SU-DHL-6 (cell line): ENCODE results near the gene KLHDC7B.
A peak's percentile ranks its signal among the peaks of the same experiment; 100 is the strongest.

ENCODE experiments used
- H2AFZ ChIP-seq: fragments of 200-600 bp; sonication (generic); 2 replicates; pipeline ENCODE4 v1.6.1; 2014; ENCODE audit warnings: low read depth, mild to moderate bottlenecking, moderate library complexity, mixed read lengths, antibody characterized with exemption, low read length; ENCODE audit not compliant: severe bottlenecking
- H3F3A ChIP-seq: fragments of 200-600 bp; shearing (Covaris generic); 2 replicates; pipeline ENCODE4 v1.6.0; 2016; ENCODE audit warnings: antibody characterized with exemption, mild to moderate bottlenecking; ENCODE audit not compliant: insufficient read depth
- H3K27ac ChIP-seq: fragments of 200-600 bp; sonication (generic); 2 replicates; pipeline ENCODE4 v1.5.1; 2016; ENCODE audit warnings: low read depth, mild to moderate bottlenecking, low read length, moderate library complexity, mixed read lengths
- H3K27me3 ChIP-seq: fragments of 200-600 bp; sonication (generic), shearing (Covaris generic); 2 replicates; pipeline ENCODE4 v1.6.0; 2014; ENCODE audit warnings: mild to moderate bottlenecking, low read length
- H3K36me3 ChIP-seq: fragments of 200-600 bp; sonication (generic); 2 replicates; pipeline ENCODE4 v1.6.1; 2014; ENCODE audit warnings: mild to moderate bottlenecking, low read length, mixed read lengths
- H3K4me2 ChIP-seq: fragments of 300-600, 200-600 bp; shearing (Covaris generic), sonication (generic); 2 replicates; pipeline ENCODE4 v1.6.0; 2014; ENCODE audit warnings: low read length, low read depth, mild to moderate bottlenecking; ENCODE audit not compliant: poor library complexity, severe bottlenecking
- H3K4me3 ChIP-seq: fragments of 200-600 bp; sonication (generic); 2 replicates; pipeline ENCODE4 v1.5.1; 2014; ENCODE audit warnings: antibody characterized with exemption, low read length, mild to moderate bottlenecking, mixed read lengths; ENCODE audit not compliant: insufficient read depth, poor library complexity, severe bottlenecking
- H3K79me2 ChIP-seq: fragments of 200-600 bp; sonication (generic); 2 replicates; pipeline ENCODE4 v1.6.1; 2014; ENCODE audit warnings: mild to moderate bottlenecking, low read length, moderate library complexity; ENCODE audit not compliant: insufficient read depth
- H3K9ac ChIP-seq: fragments of 200-600 bp; sonication (generic); 2 replicates; pipeline ENCODE4 v1.7.0; 2014; ENCODE audit warnings: mild to moderate bottlenecking, low read length
- H3K9me2 ChIP-seq: fragments of 200-600 bp; sonication (generic); replicated peaks from 2 replicates; pipeline ENCODE4 v1.6.1; 2014; ENCODE audit warnings: low read length; ENCODE audit not compliant: insufficient read depth
- H3K9me3 ChIP-seq: fragments of 200-600 bp; sonication (generic); 2 replicates; pipeline ENCODE4 v1.6.1; 2014; ENCODE audit warnings: low read length, mixed read lengths; ENCODE audit not compliant: insufficient read depth
- H4K20me1 ChIP-seq: fragments of 200-600 bp; sonication (generic); 2 replicates; pipeline ENCODE4 v1.6.1; 2014; ENCODE audit warnings: low read depth, mild to moderate bottlenecking, antibody characterized with exemption, low read length, moderate library complexity, mixed read lengths
- CTCF ChIP-seq: fragments of 200-600 bp; sonication (generic); IDR thresholded peaks from one replicate; pipeline ENCODE4 v1.5.1; 2017; ENCODE audit warnings: antibody characterized with exemption, mild to moderate bottlenecking, low read length, moderate library complexity; ENCODE audit not compliant: insufficient read depth, poor library complexity, severe bottlenecking
- EZH2phosphoT487 ChIP-seq: fragments of 200-600 bp; sonication (generic), shearing (Covaris generic); conservative IDR thresholded peaks from 2 replicates; pipeline ENCODE4 v1.6.1; 2018; ENCODE audit warnings: mild to moderate bottlenecking, antibody characterized with exemption, low read length, moderate library complexity, mixed read lengths

Gene KLHDC7B

GRCh38 chr22:50507991-50508884 is 37.5 kb upstream of the KLHDC7B start, which contains the start of gene NCAPH2:
Gene NCAPH2 (plus strand): TSS chr22:50508224. CDS start chr22:50508338, 114 bp downstream.
- H3K4me2 ChIP-seq: peak within 1 kb of the TSS; percentile 96
- H3K36me3 ChIP-seq: peaks cover 8% of the 10 kb centered on the region; the same call in 1 of the 2 replicates
- H3K9ac ChIP-seq: peak within 1 kb of the TSS; percentile 93
- no peaks in the 10 kb centered on the region for H3K27me3 ChIP-seq
- no peaks in the 10 kb centered on the region for H4K20me1 ChIP-seq
- H3K4me3 ChIP-seq: peak within 1 kb of the TSS; percentile 86
- no peaks in the 10 kb centered on the region for H3K9me2 ChIP-seq
- H3K79me2 ChIP-seq: peaks cover 52% of the 10 kb centered on the region
- peak within 1 kb of the TSS; percentile 76 for H2AFZ ChIP-seq
- TF ChIP-seq CTCF (no peak), EZH2phosphoT487 (no peak)
- H3F3A ChIP-seq: peaks cover 9% of the 10 kb centered on the region
- peak within 1 kb of the TSS; percentile 86 for H3K27ac ChIP-seq
- no peaks in the 10 kb centered on the region for H3K9me3 ChIP-seq

GRCh38 chr22:50508897-50509296 is 36.8 kb upstream of the KLHDC7B start:
- peak overlapping the region; percentile 81 for H3K4me3 ChIP-seq
- no peaks in the 10 kb centered on the region for H3K9me3 ChIP-seq
- peak overlapping the region; percentile 76 for H3K9ac ChIP-seq
- H2AFZ ChIP-seq: no peak overlapping the region
- peaks cover 59% of the 10 kb centered on the region for H3K79me2 ChIP-seq
- no peak for TF ChIP-seq EZH2phosphoT487
- TF ChIP-seq CTCF: no peak
- H4K20me1 ChIP-seq: no peaks in the 10 kb centered on the region
- peaks cover 9% of the 10 kb centered on the region for H3F3A ChIP-seq
- no peaks in the 10 kb centered on the region for H3K9me2 ChIP-seq
- peaks cover 8% of the 10 kb centered on the region; the same call in 1 of the 2 replicates for H3K36me3 ChIP-seq
- H3K27me3 ChIP-seq: no peaks in the 10 kb centered on the region
- H3K27ac ChIP-seq: peak overlapping the region; percentile 86
- peak overlapping the region; percentile 96 for H3K4me2 ChIP-seq

- peaks cover 8% of the 10 kb centered on the region; the same call in 1 of the 2 replicates for H3K36me3 ChIP-seq
- no peak overlapping the region for H3K9ac ChIP-seq
- no peaks in the 10 kb centered on the region for H3K9me3 ChIP-seq
- no peak overlapping the region for H2AFZ ChIP-seq
- TF ChIP-seq EZH2phosphoT487: no peak
- no peak for TF ChIP-seq CTCF
- H3K79me2 ChIP-seq: peaks cover 79% of the 10 kb centered on the region
- no peaks in the 10 kb centered on the region for H4K20me1 ChIP-seq
- no peaks in the 10 kb centered on the region for H3K9me2 ChIP-seq
- peaks cover 9% of the 10 kb centered on the region for H3F3A ChIP-seq
- H3K4me2 ChIP-seq: no peak overlapping the region
- no peaks in the 10 kb centered on the region for H3K27me3 ChIP-seq
- no peak overlapping the region for H3K4me3 ChIP-seq
- no peak overlapping the region for H3K27ac ChIP-seq
Observed at GRCh38 chr22:50513175-50513574, 32.5 kb upstream of the KLHDC7B start.
